HCT116 (cell line): ENCODE measurements around the gene PTPRJ. TPM values are rescaled to one million over a fixed set of nuclear protein-coding genes. Genes with fewer than 3 reads are reported as not detected.

Experiments
- ATAC-seq: fragments of 200-7000 bp; cut with Tn5 transposase; 2 replicates; pipeline ENCODE4 v1.9.1; 2020; ENCODE audit warnings: mild to moderate bottlenecking, moderate library complexity
- BruUV-seq: library from RNA; stranded (reverse); fragments of 400-500 nt; replicated peaks from 2 replicates; lab custom pipeline; 2021; lab: Mats Ljungman, UMichigan
- CTCF ChIA-PET: fragments of 300-600 bp; sonication (Branson Sonifier 250); formaldehyde crosslinking; loops from one replicate; lab custom pipeline; 2021; ENCODE audit warnings: antibody characterized with exemption; lab: Charles Lee
- POLR2A ChIA-PET: fragments of 300-600, 350-600 bp; sonication (Branson Sonifier 250); formaldehyde crosslinking; loops from one replicate; lab custom pipeline; 2021; ENCODE audit warnings: antibody characterized with exemption; lab: Charles Lee
- RAD21 ChIA-PET, 2 experiments: fragments of 300-600 bp; sonication (Branson Sonifier 250); formaldehyde crosslinking; loops; one replicate each; lab custom pipeline; 2023; ENCODE audit warnings: low total read pairs in 2 of 2; ENCODE audit not compliant: uncharacterized antibody in 2 of 2, unreplicated experiment in 2 of 2, low non-redundant PET in 1 of 2; lab: Charles Lee
- DNase-seq: peaks from one replicate; pipeline ENCODE4 v3.0.0-alpha.2; 2010; ENCODE audit warnings: low read depth, low spot score
- H2AFZ ChIP-seq: fragments of 200-600 bp; shearing (Covaris generic), sonication (generic); 2 replicates; pipeline ENCODE4 v1.6.1; 2017; ENCODE audit warnings: low read depth, mixed run types, mixed read lengths, antibody characterized with exemption, low read length; ENCODE audit not compliant: poor library complexity, severe bottlenecking
- H3K27ac ChIP-seq: 2 replicates; pipeline ENCODE4 v1.5.1; 2012; ENCODE audit warnings: low read depth, low read length
- H3K27me3 ChIP-seq: fragments of 200-600 bp; sonication (generic); 2 replicates; pipeline ENCODE4 v1.6.1; 2016; ENCODE audit warnings: mixed run types, low read length, mixed read lengths; ENCODE audit not compliant: insufficient read depth
- H3K36me3 ChIP-seq, 2 experiments: fragments of 200-500 bp in 1 of 2; fragments of 200-600 bp in 1 of 2; sonication (Bioruptor generic) in 1 of 2; sonication (generic) in 1 of 2; 2 replicates each; pipeline versions ENCODE4 v1.5.1 to v1.6.1; 2014 to 2016; ENCODE audit warnings: low read length in 2 of 2, inconsistent platforms in 1 of 2, mixed read lengths in 1 of 2, mixed run types in 1 of 2; ENCODE audit not compliant: insufficient read depth in 2 of 2, control insufficient read depth in 1 of 2
- H3K4me1 ChIP-seq, 2 experiments: fragments of 200-600 bp in 1 of 2; sonication (generic) in 1 of 2; 2 replicates each; pipeline versions ENCODE4 v1.5.1 to v1.6.1; 2012 to 2017; ENCODE audit warnings: low read length in 2 of 2, inconsistent platforms in 1 of 2, mild to moderate bottlenecking in 1 of 2, mixed read lengths in 1 of 2, mixed run types in 1 of 2, moderate library complexity in 1 of 2; ENCODE audit not compliant: insufficient read depth in 2 of 2, control insufficient read depth in 1 of 2
- H3K4me2 ChIP-seq: fragments of 200-600 bp; sonication (generic); 2 replicates; pipeline ENCODE4 v1.6.1; 2017; ENCODE audit warnings: mixed run types, low read length, mixed read lengths
- H3K4me3 ChIP-seq, 2 experiments: fragments of 200-600 bp in 1 of 2; sonication (generic) in 1 of 2; replicated peaks in 1 of 2; 2 replicates each; pipeline ENCODE4 v1.5.1; 2011 to 2016; ENCODE audit warnings: low read length in 2 of 2, control low read depth in 1 of 2, low read depth in 1 of 2, mild to moderate bottlenecking in 1 of 2, mixed read lengths in 1 of 2, mixed run types in 1 of 2
- H3K79me2 ChIP-seq: fragments of 200-600 bp; sonication (generic); 2 replicates; pipeline ENCODE4 v1.6.1; 2017; ENCODE audit warnings: mild to moderate bottlenecking, mixed run types, low read length, moderate library complexity, mixed read lengths; ENCODE audit not compliant: insufficient read depth
- H3K9ac ChIP-seq: fragments of 200-600 bp; sonication (generic); 2 replicates; pipeline ENCODE4 v1.6.1; 2016; ENCODE audit warnings: low read length, mixed read lengths
- H3K9me2 ChIP-seq: fragments of 200-600 bp; sonication (generic), shearing (Covaris generic); 2 replicates; pipeline ENCODE4 v1.6.1; 2017; ENCODE audit warnings: mixed run types, mild to moderate bottlenecking, moderate library complexity; ENCODE audit not compliant: insufficient read depth
- H3K9me3 ChIP-seq, 2 experiments: fragments of 200-500 bp in 1 of 2; fragments of 200-600 bp in 1 of 2; sonication (Bioruptor generic) in 1 of 2; sonication (generic) in 1 of 2; 2 replicates each; pipeline ENCODE4 v1.6.1; 2014 to 2017; ENCODE audit warnings: low read length in 2 of 2, mixed read lengths in 2 of 2, inconsistent platforms in 1 of 2, low read depth in 1 of 2, mild to moderate bottlenecking in 1 of 2, mixed run types in 1 of 2, moderate library complexity in 1 of 2; ENCODE audit not compliant: control insufficient read depth in 1 of 2, insufficient read depth in 1 of 2
- H4K20me1 ChIP-seq: fragments of 200-600 bp; sonication (generic), shearing (Covaris generic); 2 replicates; pipeline ENCODE4 v1.6.1; 2017; ENCODE audit warnings: mixed run types, mild to moderate bottlenecking, moderate library complexity; ENCODE audit not compliant: insufficient read depth
- ATF3 ChIP-seq: IDR thresholded peaks from 2 replicates; pipeline ENCODE4 v1.6.1; 2012
- CBX3 ChIP-seq: IDR thresholded peaks from 2 replicates; pipeline ENCODE4 v1.6.1; 2012; ENCODE audit warnings: low read depth
- CEBPB ChIP-seq: IDR thresholded peaks from 2 replicates; pipeline ENCODE4 v1.6.1; 2012; ENCODE audit warnings: low read depth
- CTCF ChIP-seq, 3 experiments: fragments of 200-600 bp in 1 of 3; sonication (generic) in 1 of 3; IDR thresholded peaks in 2 of 3; conservative IDR thresholded peaks in 1 of 3; 2 replicates each; pipeline ENCODE4 v1.5.1; 2012 to 2017; ENCODE audit warnings: low read depth in 2 of 3, low read length in 2 of 3, antibody characterized with exemption in 1 of 3, borderline replicate concordance in 1 of 3, control low read depth in 1 of 3, mild to moderate bottlenecking in 1 of 3, mixed read lengths in 1 of 3, mixed run types in 1 of 3, moderate library complexity in 1 of 3; ENCODE audit not compliant: insufficient read depth in 1 of 3
- EGR1 ChIP-seq: IDR thresholded peaks from 2 replicates; pipeline ENCODE4 v1.6.1; 2012; ENCODE audit warnings: low read depth
- ELF1 ChIP-seq: IDR thresholded peaks from 2 replicates; pipeline ENCODE4 v1.6.1; 2012; ENCODE audit warnings: low read depth, borderline replicate concordance
- EZH2 ChIP-seq: fragments of 200-600 bp; sonication (generic); IDR thresholded peaks from 2 replicates; pipeline ENCODE4 v1.6.1; 2017; ENCODE audit warnings: antibody characterized with exemption, mixed run types
- EZH2phosphoT487 ChIP-seq: fragments of 200-600 bp; IDR thresholded peaks from 2 replicates; pipeline ENCODE4 v1.6.1; 2018; ENCODE audit warnings: antibody characterized with exemption, borderline replicate concordance
- FOSL1 ChIP-seq: IDR thresholded peaks from 2 replicates; pipeline ENCODE4 v1.6.1; 2012; ENCODE audit warnings: low read depth
- JUND ChIP-seq: IDR thresholded peaks from 2 replicates; pipeline ENCODE4 v1.6.1; 2012
- POLR2A ChIP-seq: IDR thresholded peaks from 2 replicates; pipeline ENCODE4 v1.7.0; 2011; ENCODE audit warnings: borderline replicate concordance; ENCODE audit not compliant: insufficient read depth, insufficient read length; ENCODE audit errors: extremely low read depth
- POLR2AphosphoS5 ChIP-seq: IDR thresholded peaks from 2 replicates; pipeline ENCODE4 v1.6.1; 2011; ENCODE audit warnings: mild to moderate bottlenecking, low read depth, low read length, moderate library complexity
- RAD21 ChIP-seq: IDR thresholded peaks from 2 replicates; pipeline ENCODE4 v1.6.1; 2012; ENCODE audit warnings: low read depth, mild to moderate bottlenecking
- SIN3A ChIP-seq: IDR thresholded peaks from 2 replicates; pipeline ENCODE4 v1.6.1; 2012; ENCODE audit warnings: low read depth
- SP1 ChIP-seq: IDR thresholded peaks from 2 replicates; pipeline ENCODE4 v1.6.1; 2012; ENCODE audit warnings: low read depth
- SRF ChIP-seq: IDR thresholded peaks from 2 replicates; pipeline ENCODE4 v1.6.1; 2012; ENCODE audit warnings: low read depth
- TCF7L2 ChIP-seq: IDR thresholded peaks from 2 replicates; pipeline ENCODE4 v1.7.0; 2011; ENCODE audit warnings: borderline replicate concordance, inconsistent platforms; ENCODE audit not compliant: insufficient read depth, insufficient read length; ENCODE audit errors: extremely low read depth
- YY1 ChIP-seq: IDR thresholded peaks from 2 replicates; pipeline ENCODE4 v1.6.1; 2011; ENCODE audit warnings: low read length, low read depth, moderate library complexity, mild to moderate bottlenecking; ENCODE audit not compliant: insufficient replicate concordance; ENCODE audit errors: extremely low read depth
- ZFX ChIP-seq: fragments of 450-650 bp; IDR thresholded peaks from 2 replicates; pipeline ENCODE4 v1.6.1; 2017
- intact Hi-C: fragments of 100-400 bp; cut with micrococcal nuclease; formaldehyde crosslinking; loops from 2 replicates; pipeline ENCODE4 v1.10.0; 2022
- total RNA-seq: library from RNA; stranded (reverse); gene quantifications from one replicate; pipeline ENCODE4 v1.2.1, GENCODE V29; 2021; ENCODE audit not compliant: unreplicated experiment
- TF ChIP-seq, protein P1 (sequence below): IDR thresholded peaks from 2 replicates; pipeline ENCODE4 v1.6.1; 2012; ENCODE audit warnings: low read depth

PTPRJ gene
- total RNA-seq, 1 experiment from 2014 or later = 19.1 TPM

GRCh38 chr11:48014917-48015316, 34.6 kb downstream of the PTPRJ start:
- POLR2A ChIA-PET = no interaction called here
- TF ChIP-seq POLR2A (no peak), JUND (no peak), TCF7L2 (no peak), SP1 (no peak), ELF1 (no peak), YY1 (no peak), CTCF (IDR thresholded peaks at IDR 0.05 in 2 of 3, conservative IDR thresholded peaks at IDR 0.05 in 1 of 3; ENCODE audit: borderline replicate concordance in 1 of 3, insufficient read depth in 1 of 3, low read depth in 2 of 3, low read length in 2 of 3) (no peak), EZH2 (no peak), RAD21 (no peak), SRF (no peak), ATF3 (no peak), CBX3 (no peak), EGR1 (no peak), ZFX (no peak), CEBPB (no peak), SIN3A (no peak), POLR2AphosphoS5 (no peak), FOSL1 (no peak), EZH2phosphoT487 (no peak)
- TF ChIP-seq, protein P1, sequence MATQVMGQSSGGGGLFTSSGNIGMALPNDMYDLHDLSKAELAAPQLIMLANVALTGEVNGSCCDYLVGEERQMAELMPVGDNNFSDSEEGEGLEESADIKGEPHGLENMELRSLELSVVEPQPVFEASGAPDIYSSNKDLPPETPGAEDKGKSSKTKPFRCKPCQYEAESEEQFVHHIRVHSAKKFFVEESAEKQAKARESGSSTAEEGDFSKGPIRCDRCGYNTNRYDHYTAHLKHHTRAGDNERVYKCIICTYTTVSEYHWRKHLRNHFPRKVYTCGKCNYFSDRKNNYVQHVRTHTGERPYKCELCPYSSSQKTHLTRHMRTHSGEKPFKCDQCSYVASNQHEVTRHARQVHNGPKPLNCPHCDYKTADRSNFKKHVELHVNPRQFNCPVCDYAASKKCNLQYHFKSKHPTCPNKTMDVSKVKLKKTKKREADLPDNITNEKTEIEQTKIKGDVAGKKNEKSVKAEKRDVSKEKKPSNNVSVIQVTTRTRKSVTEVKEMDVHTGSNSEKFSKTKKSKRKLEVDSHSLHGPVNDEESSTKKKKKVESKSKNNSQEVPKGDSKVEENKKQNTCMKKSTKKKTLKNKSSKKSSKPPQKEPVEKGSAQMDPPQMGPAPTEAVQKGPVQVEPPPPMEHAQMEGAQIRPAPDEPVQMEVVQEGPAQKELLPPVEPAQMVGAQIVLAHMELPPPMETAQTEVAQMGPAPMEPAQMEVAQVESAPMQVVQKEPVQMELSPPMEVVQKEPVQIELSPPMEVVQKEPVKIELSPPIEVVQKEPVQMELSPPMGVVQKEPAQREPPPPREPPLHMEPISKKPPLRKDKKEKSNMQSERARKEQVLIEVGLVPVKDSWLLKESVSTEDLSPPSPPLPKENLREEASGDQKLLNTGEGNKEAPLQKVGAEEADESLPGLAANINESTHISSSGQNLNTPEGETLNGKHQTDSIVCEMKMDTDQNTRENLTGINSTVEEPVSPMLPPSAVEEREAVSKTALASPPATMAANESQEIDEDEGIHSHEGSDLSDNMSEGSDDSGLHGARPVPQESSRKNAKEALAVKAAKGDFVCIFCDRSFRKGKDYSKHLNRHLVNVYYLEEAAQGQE = no peak
- CTCF ChIA-PET = no interaction called here
- no peaks in the 10 kb centered on the region for H3K9me3 ChIP-seq
- H3K4me3 ChIP-seq = no peak overlapping the region
- no peak overlapping the region for H3K9ac ChIP-seq
- H3K36me3 ChIP-seq = no peaks in the 10 kb centered on the region
- no TSS peak for BruUV-seq
- H2AFZ ChIP-seq = no peak overlapping the region
- H3K79me2 ChIP-seq = peaks cover 16% of the 10 kb centered on the region
- DNase-seq (no peak), ATAC-seq (no peak)
- no peaks in the 10 kb centered on the region for H3K9me2 ChIP-seq
- no peak overlapping the region for H3K27ac ChIP-seq
- intact Hi-C loops = no loop called here
- no peaks in the 10 kb centered on the region for H4K20me1 ChIP-seq
- RAD21 ChIA-PET = no interaction called here
- H3K27me3 ChIP-seq = no peaks in the 10 kb centered on the region
- H3K4me1 ChIP-seq = peaks cover 8 to 16% of the 10 kb centered on the region in 2 experiments
- H3K4me2 ChIP-seq = no peak overlapping the region
